ENCODE results near the gene TNFRSF1B.

Gene TNFRSF1B

DNA sequence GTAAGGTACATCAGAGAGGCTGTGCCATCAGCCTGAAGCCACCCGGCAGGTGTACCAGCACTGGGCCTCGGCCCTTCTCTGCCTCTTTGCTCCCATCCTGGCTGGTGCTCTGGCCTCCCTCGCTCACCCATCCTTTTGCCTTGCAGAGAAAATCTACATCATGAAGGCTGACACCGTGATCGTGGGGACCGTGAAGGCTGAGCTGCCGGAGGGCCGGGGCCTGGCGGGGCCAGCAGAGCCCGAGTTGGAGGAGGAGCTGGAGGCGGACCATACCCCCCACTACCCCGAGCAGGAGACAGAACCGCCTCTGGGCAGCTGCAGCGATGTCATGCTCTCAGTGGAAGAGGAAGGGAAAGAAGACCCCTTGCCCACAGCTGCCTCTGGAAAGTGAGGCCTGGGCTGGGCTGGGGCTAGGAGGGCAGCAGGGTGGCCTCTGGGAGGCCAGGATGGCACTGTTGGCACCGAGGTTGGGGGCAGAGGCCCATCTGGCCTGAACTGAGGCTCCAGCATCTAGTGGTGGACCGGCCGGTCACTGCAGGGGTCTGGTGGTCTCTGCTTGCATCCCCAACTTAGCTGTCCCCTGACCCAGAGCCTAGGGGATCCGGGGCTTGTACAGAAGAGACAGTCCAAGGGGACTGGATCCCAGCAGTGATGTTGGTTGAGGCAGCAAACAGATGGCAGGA lies 24.5 kb upstream of the TNFRSF1B start:
- DNase-seq (ENCODE audit: low read depth): no peak

DNA sequence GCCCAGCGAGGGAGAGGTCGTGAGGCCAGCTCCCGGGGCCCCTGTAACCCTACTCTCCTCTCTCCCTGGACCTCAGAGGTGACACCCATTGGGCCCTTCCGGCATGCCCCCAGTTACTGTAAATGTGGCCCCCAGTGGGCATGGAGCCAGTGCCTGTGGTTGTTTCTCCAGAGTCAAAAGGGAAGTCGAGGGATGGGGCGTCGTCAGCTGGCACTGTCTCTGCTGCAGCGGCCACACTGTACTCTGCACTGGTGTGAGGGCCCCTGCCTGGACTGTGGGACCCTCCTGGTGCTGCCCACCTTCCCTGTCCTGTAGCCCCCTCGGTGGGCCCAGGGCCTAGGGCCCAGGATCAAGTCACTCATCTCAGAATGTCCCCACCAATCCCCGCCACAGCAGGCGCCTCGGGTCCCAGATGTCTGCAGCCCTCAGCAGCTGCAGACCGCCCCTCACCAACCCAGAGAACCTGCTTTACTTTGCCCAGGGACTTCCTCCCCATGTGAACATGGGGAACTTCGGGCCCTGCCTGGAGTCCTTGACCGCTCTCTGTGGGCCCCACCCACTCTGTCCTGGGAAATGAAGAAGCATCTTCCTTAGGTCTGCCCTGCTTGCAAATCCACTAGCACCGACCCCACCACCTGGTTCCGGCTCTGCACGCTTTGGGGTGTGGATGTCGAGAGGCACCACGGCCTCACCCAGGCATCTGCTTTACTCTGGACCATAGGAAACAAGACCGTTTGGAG lies 23.7 kb upstream of the TNFRSF1B start:
- no peak for DNase-seq (ENCODE audit: low read depth)

DNA sequence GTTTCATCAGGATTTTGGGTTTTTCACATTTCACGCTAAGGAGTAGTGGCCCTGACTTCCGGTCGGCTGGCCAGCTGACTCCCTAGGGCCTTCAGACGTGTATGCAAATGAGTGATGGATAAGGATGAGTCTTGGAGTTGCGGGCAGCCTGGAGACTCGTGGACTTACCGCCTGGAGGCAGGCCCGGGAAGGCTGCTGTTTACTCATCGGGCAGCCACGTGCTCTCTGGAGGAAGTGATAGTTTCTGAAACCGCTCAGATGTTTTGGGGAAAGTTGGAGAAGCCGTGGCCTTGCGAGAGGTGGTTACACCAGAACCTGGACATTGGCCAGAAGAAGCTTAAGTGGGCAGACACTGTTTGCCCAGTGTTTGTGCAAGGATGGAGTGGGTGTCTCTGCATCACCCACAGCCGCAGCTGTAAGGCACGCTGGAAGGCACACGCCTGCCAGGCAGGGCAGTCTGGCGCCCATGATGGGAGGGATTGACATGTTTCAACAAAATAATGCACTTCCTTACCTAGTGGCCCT lies 23.1 kb upstream of the TNFRSF1B start:
- no peak for DNase-seq (ENCODE audit: low read depth)

DNA sequence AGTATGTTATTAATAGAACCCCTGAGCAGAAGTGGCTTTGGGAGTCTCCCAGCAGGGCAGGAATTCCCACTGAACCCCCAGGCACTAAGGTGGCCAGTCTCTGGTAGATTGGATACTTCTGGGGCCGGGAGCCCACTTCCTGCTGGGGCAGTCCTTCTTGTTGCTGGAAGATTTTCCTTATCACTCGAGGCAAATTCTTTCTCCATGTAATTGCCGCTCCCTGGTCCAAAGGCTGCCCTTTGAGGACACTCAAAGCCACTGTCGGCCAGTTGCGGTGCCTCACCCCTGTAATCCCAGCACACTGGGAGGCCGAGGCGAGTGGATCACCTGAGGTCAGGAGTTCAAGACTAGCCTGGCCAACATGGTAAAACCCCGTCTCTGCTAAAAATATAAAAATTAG lies 22.6 kb upstream of the TNFRSF1B start:
- no peak for DNase-seq (ENCODE audit: low read depth)

DNA sequence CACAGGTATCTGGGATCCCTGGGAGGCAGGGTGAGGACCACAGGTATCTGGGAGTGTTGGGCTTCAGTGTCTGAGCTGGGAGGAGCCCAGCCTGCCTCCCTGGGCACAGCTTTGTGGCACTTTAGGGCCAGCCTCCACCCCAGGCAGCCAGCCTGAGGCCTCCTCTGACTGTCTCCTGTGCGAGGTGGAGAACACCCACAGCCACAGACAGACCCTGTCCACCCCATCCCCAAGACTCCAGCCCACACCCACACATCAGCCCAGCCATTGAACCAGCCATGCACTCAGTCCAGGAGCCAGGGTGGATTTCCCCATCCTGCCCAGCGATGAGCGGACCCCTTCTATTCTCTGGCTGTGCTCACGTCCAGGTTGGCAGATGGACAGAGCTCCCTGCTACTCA lies 21.8 kb upstream of the TNFRSF1B start:
- no peak for DNase-seq (ENCODE audit: low read depth)

DNA sequence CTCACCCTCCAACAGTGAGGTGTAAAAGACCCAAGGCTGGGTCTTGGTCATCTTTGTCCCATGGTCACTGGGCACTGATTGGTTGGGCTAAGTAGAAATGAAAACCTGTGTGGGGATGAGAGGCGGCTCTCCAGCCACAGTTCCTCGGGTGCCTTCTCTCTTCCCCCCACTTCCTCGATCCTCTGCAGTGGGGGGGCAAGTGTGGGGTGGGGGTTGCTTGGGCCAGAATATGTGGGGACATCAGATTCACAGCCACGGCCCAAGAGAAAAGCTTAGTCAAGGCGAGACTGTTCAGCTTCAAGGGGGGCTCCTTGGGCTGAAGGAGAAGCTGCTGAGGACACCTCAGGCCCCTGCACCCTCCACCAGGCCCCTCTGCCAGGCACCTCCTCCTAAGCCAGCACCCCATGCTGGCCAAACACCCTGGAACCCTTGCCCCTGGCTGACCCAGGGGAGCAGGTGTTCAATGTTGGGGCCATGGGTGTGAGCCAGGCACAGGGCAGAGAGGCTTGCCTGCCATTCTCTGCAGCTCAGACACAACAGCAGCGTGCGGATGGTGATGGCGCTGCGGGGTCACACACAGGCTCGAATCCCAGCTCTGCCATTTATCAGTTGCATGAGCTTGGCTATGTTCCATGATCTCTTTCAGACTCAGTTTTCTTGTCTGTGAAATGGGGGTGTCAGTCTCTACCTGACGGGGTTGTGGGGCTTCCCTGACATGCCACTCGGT lies 21.0 kb upstream of the TNFRSF1B start:
- no peak for DNase-seq (ENCODE audit: low read depth)

DNA sequence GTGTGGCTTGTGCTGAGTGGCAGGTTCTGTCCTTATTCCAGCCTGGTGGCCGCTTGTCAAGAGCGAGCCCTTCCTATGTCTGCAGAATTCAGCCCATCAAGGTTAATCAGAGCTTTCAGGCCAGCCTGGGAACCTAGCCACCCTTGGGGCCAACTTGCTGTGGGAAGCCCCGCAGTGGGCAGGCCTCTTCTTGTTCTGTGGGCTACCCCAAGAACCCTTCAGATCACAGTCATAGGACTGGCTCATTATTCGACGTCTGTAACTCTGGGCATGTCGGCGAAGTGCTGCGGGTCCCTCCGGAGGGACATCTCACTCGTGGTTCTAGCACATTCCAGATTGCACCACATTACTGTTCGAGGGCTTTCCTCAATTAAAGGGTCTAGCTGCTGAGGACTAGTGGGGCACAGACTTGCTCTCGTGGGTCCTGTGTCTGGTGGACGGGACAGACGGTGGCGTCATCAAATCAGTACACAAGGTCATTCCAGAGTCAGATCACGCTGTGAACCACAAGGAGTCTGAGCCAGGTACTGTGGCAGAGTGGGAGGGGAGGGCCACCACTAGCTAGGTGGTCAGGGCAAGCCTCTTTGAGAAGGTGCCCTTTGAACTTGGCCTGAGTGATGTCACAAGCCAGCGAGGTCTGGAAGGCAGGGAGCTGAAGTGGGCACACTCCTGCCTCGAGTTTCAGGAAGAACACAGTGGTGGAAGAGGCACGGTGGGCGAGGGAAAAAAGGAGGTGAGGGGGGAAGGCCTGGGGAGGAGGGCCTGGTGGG lies 20.3 kb upstream of the TNFRSF1B start:
- no peak for DNase-seq (ENCODE audit: low read depth)

DNA sequence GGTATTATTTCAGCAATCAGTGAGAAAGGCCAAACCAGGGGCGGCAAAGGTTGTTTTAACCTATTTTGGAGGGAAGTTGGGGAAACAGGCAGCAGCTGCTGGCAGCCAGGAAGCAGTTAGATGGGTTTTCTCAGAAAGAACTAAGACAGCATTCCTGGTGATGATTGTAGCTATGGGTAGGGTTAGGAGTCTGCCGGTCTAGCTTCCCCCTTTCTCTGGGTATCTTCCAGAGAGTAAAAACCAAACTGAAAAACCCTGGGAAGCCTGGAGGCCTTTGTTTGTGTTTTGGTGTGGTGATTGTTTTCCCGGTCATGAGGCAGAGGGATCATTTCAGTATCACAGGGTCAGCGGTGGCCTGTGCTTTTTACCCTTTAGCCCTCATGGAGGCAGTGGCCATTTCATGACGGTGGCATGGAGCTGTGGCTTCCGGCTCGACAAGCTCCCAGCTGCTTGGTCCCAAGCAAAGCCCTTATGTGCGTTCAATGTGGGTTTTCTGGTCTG lies 19.5 kb upstream of the TNFRSF1B start:
- no peak for DNase-seq (ENCODE audit: low read depth)

DNA sequence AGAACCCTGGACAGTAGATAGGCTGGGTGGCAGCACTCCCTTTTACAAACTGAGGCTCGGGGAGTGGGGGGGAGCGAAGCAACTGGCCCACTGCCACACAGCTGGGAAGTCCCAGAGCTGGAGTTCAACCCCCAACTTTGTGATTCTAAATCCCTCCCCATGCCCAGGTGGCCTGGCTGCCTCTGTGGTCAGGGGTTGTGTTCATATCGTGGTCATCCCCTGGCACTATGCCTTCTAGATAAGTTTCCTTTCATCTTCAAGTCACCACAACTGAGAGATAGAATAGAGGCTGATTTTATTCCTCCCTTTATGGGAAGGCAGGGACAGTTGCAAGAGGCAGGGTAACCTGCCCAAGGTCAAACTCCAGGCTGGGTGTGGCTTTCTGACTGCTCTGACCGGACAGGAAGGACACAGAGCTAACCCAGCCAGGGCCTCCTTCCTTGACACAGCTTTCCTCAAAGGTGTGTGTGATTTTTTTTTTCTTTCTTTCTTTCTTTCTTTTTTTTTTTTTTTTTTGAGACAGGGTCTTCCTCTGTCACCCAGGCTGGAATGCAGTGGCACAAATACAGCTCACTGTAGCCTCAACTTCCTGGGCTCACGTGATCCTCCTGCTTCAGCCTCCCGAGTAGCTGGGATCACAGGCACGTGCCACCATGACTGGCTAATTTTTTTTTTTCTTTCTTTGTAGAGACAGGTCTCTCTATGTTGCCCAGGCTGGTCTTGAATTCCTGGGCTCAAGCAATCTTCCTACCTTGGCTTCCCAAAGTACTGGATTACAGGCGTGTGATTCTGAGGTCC lies 18.4 kb upstream of the TNFRSF1B start:
- DNase-seq (ENCODE audit: low read depth): no peak

DNA sequence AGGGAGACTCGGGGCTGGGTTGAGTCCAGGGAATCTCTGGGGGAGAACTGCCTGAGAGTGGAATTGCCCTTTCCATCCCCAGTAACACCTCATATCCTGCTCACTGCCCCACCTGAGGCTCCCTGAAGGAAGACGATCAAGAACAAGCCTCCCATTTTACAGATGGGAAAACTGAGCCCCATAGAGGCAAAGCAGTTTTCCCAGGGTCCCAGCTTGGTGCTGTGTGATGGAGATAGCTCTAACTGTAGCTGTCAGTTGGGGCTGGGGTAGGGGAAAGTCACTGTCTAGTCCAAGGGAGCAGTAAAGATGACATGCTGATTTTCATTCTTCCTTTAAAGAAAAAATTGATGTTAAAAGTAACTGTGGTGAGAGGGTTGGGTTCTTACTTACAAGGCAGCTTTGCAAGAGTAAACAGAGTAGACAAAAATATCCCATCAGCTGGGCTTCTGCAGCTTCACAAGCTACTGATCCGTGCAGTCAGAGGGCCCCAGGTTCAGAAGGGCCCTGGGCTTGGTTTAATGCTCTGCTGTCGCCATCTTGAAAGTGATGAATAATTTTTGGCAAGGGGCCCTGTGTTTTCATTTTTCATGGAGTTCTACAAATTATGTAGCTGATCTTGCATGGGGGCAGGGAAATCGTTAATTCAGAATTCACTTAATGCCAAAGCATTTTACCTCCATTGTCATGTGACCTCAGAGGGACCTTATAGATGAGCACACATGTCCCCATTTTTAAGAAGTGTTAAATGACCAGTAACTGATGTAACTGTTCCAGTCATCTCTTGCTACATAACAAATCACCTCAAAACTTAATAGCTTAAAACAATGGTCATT lies 17.6 kb upstream of the TNFRSF1B start:
- DNase-seq (ENCODE audit: low read depth): no peak

DNA sequence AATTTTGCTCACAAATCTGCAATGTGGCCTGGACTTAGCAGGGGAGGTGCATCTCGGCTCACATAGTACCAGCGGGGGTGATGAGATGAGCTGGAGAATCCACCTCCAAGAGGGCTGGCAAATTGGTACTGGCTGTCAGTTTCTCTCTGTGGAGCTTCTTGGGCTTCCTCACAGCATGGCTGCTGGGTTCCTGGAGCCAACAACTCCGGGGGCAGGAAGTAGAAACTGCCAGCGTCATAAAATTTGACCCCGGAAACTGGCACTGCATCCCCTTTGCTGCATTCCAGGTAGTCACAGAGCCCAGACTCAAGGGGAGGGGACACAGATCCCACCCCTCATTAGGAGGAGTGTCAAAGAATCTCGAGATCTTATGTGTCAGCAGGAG lies 17.0 kb upstream of the TNFRSF1B start:
- DNase-seq (ENCODE audit: low read depth): no peak

DNA sequence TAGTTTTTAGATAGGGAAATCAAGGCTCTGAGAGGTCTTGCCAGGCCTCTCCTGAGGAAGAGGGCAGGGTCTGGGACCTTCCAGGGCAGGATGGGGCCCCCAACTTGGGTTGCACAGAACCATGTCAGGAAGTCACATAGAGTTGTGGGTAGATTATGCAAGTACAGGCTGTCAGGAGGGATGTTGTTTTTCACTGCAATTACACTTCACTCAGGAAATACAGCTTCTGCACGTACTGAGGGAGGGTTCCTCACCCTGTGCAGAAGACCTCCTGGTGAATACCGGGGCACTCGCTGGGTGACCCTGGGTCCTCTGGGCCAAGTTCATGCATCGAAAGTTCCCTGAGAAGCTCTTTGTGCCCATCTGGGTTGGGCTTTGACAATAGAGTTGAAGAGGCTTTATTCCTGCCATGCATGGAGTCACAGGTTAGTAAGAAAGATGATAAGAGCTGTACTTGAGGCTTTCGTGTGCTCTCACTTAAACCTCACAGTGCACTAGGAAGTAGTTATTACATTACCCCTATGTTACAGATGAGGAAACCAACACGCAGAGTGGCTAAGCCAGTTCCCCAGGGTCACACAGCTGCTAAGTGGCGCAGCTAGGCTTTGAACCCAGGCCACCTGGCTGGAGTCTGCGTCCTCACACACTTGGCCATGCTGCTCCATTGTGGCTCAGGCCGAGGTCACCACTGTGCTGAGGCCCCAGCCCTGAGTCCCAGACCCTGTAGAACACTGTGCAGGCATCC lies 16.2 kb upstream of the TNFRSF1B start:
- no peak for DNase-seq (ENCODE audit: low read depth)

DNA sequence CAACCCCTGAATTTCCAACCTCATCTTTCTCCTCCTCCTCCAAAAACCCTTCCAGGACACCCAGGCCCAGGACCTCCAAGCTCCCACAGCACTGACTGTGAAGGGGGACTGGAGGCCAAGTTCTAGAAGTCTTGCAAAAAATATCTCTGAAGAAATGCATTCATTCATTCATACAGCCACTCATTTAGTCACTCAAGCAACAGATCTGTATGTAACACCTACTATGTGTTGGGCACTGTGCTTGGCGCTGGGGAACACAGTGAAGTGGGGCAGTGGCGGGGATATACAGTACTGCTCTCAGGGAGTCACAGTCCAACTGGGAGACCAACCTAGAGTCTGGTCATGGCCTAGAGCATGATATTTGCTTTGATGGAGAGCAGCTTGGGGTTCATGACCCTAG lies 15.3 kb upstream of the TNFRSF1B start:
- DNase-seq (ENCODE audit: low read depth): no peak

DNA sequence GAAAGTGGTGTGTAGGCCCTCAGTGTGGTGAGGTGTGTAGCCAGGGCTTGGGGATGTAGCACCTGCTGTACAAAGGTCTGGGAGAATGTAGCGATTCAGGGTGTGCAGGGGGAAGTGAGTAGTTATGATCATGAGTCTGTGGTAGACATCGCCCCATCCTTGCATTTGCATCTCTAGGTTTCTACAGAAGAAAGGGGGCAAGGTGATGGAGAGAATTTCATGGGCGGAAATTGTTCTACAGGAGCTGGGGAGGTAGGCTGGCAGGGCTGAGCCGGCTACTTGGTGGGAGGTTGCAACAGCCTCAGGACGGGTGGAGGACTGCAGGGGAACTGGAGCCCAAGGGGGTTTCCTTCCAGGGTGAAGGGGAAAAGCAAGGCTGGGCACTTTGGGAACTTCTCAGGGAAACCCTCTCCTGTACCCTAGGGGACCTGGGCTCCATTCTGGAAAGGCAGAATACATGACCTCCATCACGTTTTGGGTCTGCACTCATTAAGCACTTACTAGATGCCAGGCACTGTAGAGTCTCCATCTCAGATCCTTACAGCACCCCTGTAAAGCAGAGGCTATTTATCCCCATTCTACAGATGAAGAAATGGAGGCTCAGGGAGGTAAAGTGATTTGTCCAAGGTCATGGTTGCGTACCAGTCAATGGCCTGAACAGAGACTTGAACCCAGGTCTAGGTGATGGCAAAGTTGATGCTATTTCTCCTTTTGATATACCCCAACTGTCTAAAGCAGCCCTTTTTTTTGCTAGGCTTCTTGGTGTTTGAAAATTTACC lies 14.5 kb upstream of the TNFRSF1B start:
- DNase-seq (ENCODE audit: low read depth): no peak

DNA sequence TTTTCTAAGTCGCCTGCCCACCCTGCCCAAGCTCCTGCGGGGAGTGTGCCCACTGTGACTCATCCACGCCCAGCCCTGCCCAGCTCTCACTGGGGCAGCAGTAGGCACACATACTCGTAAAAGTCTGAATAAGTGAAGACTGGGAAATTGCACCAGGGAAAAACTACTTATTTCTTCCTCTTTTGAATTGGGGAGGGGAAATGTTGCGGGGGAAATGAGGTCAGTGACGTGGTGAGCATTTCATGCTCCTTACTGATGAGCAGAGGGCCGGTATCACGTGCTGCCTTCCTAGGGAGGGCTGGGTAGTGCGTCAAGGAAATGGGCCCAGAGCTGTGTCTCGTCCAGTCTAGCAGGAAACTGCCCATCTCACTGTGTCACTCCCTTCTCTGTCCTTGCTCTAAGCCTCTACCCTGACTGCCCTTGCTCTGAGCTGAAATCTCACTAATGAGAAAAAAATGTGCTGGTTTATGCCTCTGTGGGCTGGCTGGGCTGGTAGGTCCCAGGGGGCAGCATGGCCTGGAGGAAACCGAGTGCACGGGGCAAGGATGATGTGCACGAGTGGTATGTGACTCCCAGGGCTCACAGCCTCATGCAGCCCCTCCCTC lies 13.5 kb upstream of the TNFRSF1B start:
- no peak for DNase-seq (ENCODE audit: low read depth)

DNA sequence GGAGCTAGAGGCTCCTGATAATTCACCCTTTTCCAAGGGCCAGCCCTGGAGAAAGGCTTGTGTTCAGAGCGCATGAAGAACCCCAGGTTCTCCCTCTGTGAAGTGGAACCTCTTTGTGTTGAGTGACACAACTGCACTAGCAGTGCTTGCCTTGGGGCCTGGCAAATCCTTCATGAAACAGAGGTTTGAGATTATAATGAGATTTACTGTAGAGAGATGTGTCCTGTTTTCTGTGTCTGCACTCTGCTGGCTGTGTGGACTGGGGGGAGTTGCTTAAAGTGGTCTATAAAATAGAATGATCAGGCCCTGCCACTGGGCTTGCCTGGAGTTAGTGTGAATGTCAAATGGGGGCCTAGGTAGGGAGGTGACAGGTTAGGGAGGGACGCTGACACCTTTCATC lies 11.5 kb upstream of the TNFRSF1B start:
- DNase-seq (ENCODE audit: low read depth): no peak

DNA sequence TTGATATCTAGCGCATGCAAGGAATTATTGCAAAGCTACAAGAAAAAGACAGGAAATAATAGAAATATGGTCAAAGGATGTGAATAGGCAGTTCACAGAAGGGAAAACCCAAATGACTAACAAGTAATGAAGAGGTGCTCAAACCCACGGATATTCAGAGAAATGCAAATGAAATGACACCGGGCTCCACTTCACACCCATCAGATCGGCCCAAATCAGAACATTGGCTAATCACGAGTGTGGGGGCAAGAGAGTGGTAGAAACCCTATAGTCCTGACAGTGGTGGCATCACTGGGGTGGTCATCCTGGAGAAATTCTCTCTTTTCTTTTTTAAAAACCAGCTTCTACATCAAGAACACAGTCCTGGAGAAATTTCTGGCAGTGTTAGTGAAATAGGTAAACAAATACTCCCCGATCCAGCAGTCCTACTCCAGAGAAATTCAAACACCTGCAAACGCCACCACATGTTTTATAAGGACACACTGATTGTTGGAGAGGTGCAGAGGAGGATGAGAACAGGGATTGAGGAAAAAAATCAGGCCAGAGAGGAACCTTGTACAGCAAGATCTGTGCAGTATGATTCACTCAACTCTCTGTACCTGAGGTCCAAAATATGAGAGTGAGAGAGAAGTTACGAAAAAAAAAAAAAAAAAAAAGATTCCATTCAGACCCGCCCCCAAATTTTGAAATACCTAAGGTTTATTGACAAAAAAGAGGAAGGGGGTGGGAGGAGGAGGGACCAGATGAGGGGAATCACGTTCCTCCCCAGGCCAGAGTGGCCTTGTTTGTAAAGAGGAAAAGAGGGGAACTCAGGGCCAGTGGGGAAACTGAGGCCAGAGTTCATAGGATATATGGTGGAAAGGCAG lies 9.2 kb upstream of the TNFRSF1B start:
- DNase-seq (ENCODE audit: low read depth): no peak
